SU-DHL-6 (cell line): ENCODE data around the gene RFESD.

Experiments
- H2AFZ ChIP-seq: fragments of 200-600 bp; sonication (generic); 2 replicates; pipeline ENCODE4 v1.6.1; 2014; ENCODE audit warnings: low read depth, mild to moderate bottlenecking, moderate library complexity, mixed read lengths, antibody characterized with exemption, low read length; ENCODE audit not compliant: severe bottlenecking
- H3F3A ChIP-seq: fragments of 200-600 bp; shearing (Covaris generic); 2 replicates; pipeline ENCODE4 v1.6.0; 2016; ENCODE audit warnings: antibody characterized with exemption, mild to moderate bottlenecking; ENCODE audit not compliant: insufficient read depth
- H3K27ac ChIP-seq: fragments of 200-600 bp; sonication (generic); 2 replicates; pipeline ENCODE4 v1.5.1; 2016; ENCODE audit warnings: low read depth, mild to moderate bottlenecking, low read length, moderate library complexity, mixed read lengths
- H3K27me3 ChIP-seq: fragments of 200-600 bp; sonication (generic), shearing (Covaris generic); 2 replicates; pipeline ENCODE4 v1.6.0; 2014; ENCODE audit warnings: mild to moderate bottlenecking, low read length
- H3K36me3 ChIP-seq: fragments of 200-600 bp; sonication (generic); 2 replicates; pipeline ENCODE4 v1.6.1; 2014; ENCODE audit warnings: mild to moderate bottlenecking, low read length, mixed read lengths
- H3K4me2 ChIP-seq: fragments of 300-600, 200-600 bp; shearing (Covaris generic), sonication (generic); 2 replicates; pipeline ENCODE4 v1.6.0; 2014; ENCODE audit warnings: low read length, low read depth, mild to moderate bottlenecking; ENCODE audit not compliant: poor library complexity, severe bottlenecking
- H3K4me3 ChIP-seq: fragments of 200-600 bp; sonication (generic); 2 replicates; pipeline ENCODE4 v1.5.1; 2014; ENCODE audit warnings: antibody characterized with exemption, low read length, mild to moderate bottlenecking, mixed read lengths; ENCODE audit not compliant: insufficient read depth, poor library complexity, severe bottlenecking
- H3K79me2 ChIP-seq: fragments of 200-600 bp; sonication (generic); 2 replicates; pipeline ENCODE4 v1.6.1; 2014; ENCODE audit warnings: mild to moderate bottlenecking, low read length, moderate library complexity; ENCODE audit not compliant: insufficient read depth
- H3K9ac ChIP-seq: fragments of 200-600 bp; sonication (generic); 2 replicates; pipeline ENCODE4 v1.7.0; 2014; ENCODE audit warnings: mild to moderate bottlenecking, low read length
- H3K9me2 ChIP-seq: fragments of 200-600 bp; sonication (generic); replicated peaks from 2 replicates; pipeline ENCODE4 v1.6.1; 2014; ENCODE audit warnings: low read length; ENCODE audit not compliant: insufficient read depth
- H3K9me3 ChIP-seq: fragments of 200-600 bp; sonication (generic); 2 replicates; pipeline ENCODE4 v1.6.1; 2014; ENCODE audit warnings: low read length, mixed read lengths; ENCODE audit not compliant: insufficient read depth
- H4K20me1 ChIP-seq: fragments of 200-600 bp; sonication (generic); 2 replicates; pipeline ENCODE4 v1.6.1; 2014; ENCODE audit warnings: low read depth, mild to moderate bottlenecking, antibody characterized with exemption, low read length, moderate library complexity, mixed read lengths
- EZH2phosphoT487 ChIP-seq: fragments of 200-600 bp; sonication (generic), shearing (Covaris generic); conservative IDR thresholded peaks from 2 replicates; pipeline ENCODE4 v1.6.1; 2018; ENCODE audit warnings: mild to moderate bottlenecking, antibody characterized with exemption, low read length, moderate library complexity, mixed read lengths
- TF ChIP-seq, protein P1 (sequence below): fragments of 200-600 bp; sonication (generic); IDR thresholded peaks from one replicate; pipeline ENCODE4 v1.5.1; 2017; ENCODE audit warnings: antibody characterized with exemption, mild to moderate bottlenecking, low read length, moderate library complexity; ENCODE audit not compliant: insufficient read depth, poor library complexity, severe bottlenecking

RFESD gene

DNA sequence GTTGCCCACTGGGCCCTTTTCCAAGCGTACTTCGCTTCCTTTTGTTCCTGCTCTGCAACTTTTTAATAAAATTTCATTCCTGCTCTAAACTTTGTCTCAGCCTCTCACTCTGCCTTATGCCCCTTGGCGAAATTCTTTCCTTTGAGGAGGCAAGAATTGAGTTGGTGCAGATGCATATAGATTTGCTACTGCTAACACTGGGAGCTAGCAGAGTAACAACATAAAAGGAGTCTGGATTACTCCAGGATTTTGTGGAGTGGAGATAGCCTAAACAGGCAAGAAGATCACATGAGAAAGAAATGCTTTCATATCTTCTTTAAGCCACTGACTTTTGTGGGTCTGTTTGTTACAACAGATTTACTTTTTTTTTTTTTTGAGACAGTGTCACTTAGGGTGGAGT lies 12.9 kb upstream of the RFESD start:
- H3K27me3 ChIP-seq = no peaks in the 10 kb centered on the region
- H3K4me3 ChIP-seq = no peak overlapping the region
- H2AFZ ChIP-seq = no peak overlapping the region
- TF ChIP-seq, protein P1, sequence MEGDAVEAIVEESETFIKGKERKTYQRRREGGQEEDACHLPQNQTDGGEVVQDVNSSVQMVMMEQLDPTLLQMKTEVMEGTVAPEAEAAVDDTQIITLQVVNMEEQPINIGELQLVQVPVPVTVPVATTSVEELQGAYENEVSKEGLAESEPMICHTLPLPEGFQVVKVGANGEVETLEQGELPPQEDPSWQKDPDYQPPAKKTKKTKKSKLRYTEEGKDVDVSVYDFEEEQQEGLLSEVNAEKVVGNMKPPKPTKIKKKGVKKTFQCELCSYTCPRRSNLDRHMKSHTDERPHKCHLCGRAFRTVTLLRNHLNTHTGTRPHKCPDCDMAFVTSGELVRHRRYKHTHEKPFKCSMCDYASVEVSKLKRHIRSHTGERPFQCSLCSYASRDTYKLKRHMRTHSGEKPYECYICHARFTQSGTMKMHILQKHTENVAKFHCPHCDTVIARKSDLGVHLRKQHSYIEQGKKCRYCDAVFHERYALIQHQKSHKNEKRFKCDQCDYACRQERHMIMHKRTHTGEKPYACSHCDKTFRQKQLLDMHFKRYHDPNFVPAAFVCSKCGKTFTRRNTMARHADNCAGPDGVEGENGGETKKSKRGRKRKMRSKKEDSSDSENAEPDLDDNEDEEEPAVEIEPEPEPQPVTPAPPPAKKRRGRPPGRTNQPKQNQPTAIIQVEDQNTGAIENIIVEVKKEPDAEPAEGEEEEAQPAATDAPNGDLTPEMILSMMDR = no peak
- no peak for TF ChIP-seq EZH2phosphoT487
- H3F3A ChIP-seq = no peaks in the 10 kb centered on the region
- no peak overlapping the region for H3K4me2 ChIP-seq
- H3K27ac ChIP-seq = no peak overlapping the region
- no peaks in the 10 kb centered on the region for H3K79me2 ChIP-seq
- H3K9me2 ChIP-seq = no peaks in the 10 kb centered on the region
- no peaks in the 10 kb centered on the region for H3K9me3 ChIP-seq
- H3K9ac ChIP-seq = no peak overlapping the region
- H3K36me3 ChIP-seq = no peaks in the 10 kb centered on the region
- no peaks in the 10 kb centered on the region for H4K20me1 ChIP-seq

DNA sequence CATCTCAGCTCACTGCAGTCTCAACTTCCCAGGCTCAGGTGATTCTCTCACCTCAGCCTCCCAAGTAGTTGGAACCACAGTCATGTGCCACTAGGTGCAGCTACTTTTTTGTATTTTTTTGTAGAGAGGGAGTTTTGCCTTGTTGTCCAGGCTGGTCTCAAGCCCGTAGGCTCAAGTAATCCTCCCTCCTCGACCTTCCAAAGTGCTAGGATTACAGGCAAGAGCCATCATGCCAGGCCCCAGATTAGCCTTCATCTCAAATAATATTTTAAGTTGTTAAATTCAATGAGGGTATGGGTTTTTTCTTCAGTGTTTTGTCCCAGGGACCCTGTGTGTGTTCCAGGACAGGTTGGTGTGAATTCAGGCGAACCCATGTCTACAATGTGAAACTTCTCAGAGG lies 12.5 kb upstream of the RFESD start:
- Histone ChIP-seq H3K27me3 (no peaks in the 10 kb centered on the region), H3K9me2 (no peaks in the 10 kb centered on the region), H2AFZ (no peak overlapping the region), H3K36me3 (no peaks in the 10 kb centered on the region), H3K27ac (no peak overlapping the region), H3K4me3 (no peak overlapping the region), H3K9me3 (no peaks in the 10 kb centered on the region), H4K20me1 (no peaks in the 10 kb centered on the region), H3F3A (no peaks in the 10 kb centered on the region), H3K79me2 (no peaks in the 10 kb centered on the region), H3K9ac (no peak overlapping the region), H3K4me2 (no peak overlapping the region)
- TF ChIP-seq, protein P1 = no peak
- no peak for TF ChIP-seq EZH2phosphoT487

DNA sequence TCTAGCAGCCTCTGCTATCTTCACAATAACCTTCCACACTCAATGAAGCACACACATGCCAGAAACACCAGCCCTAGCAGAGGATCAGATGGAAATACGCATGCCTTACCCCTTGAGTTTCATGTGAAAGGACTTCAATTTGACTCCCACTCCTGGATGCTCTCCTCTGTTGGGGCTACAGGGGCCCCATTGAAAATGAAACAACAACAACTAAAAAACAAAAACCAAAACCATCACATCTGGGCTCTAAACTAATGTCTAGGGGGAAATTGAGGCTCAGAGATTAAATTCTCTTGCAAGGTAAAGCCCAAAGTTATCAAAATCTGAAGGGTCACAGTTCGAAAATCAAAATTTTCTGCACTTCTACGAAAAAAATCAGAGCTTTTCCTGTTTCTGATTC lies 7.9 kb upstream of the RFESD start:
- Histone ChIP-seq H3K4me2 (no peak overlapping the region), H3K4me3 (no peak overlapping the region), H4K20me1 (no peaks in the 10 kb centered on the region), H3K36me3 (no peaks in the 10 kb centered on the region), H3K79me2 (no peaks in the 10 kb centered on the region), H3F3A (no peaks in the 10 kb centered on the region), H3K27ac (no peak overlapping the region), H3K9ac (no peak overlapping the region), H3K9me2 (no peaks in the 10 kb centered on the region), H3K9me3 (no peaks in the 10 kb centered on the region), H2AFZ (no peak overlapping the region), H3K27me3 (no peaks in the 10 kb centered on the region)
- TF ChIP-seq EZH2phosphoT487 = no peak
- TF ChIP-seq, protein P1 = no peak
